Astrocyte (in vitro differentiated cells and primary cell): ENCODE data around the gene CRP. TPM values are rescaled to one million over a fixed set of nuclear protein-coding genes. Genes with fewer than 3 reads are reported as not detected.

Experiments
- DNase-seq: peaks from one replicate; pipeline ENCODE4 v3.0.0-alpha.2; 2010; ENCODE audit warnings: low read depth
- FAIRE-seq: peaks from 2 replicates; lab custom pipeline; 2011; peaks lifted over from hg19 to GRCh38; lab: Jason Lieb, UNC
- H2AFZ ChIP-seq: 2 replicates; pipeline ENCODE4 v1.6.0; 2012; ENCODE audit warnings: low read depth, low read length, inconsistent platforms
- H3K27ac ChIP-seq: 2 replicates; pipeline ENCODE4 v1.5.1; 2011; ENCODE audit warnings: low read depth, low read length, inconsistent platforms
- H3K27me3 ChIP-seq: 2 replicates; pipeline ENCODE4 v1.6.0; 2011; ENCODE audit warnings: low read length, inconsistent platforms; ENCODE audit not compliant: insufficient read depth
- H3K36me3 ChIP-seq: 2 replicates; pipeline ENCODE4 v1.5.1; 2011; ENCODE audit warnings: low read length, inconsistent platforms; ENCODE audit not compliant: insufficient read depth
- H3K4me1 ChIP-seq: 2 replicates; pipeline ENCODE4 v1.5.1; 2011; ENCODE audit warnings: low read length, inconsistent platforms; ENCODE audit not compliant: insufficient read depth
- H3K4me2 ChIP-seq: 2 replicates; pipeline ENCODE4 v1.6.0; 2012; ENCODE audit warnings: low read length, inconsistent platforms
- H3K4me3 ChIP-seq: 2 replicates; pipeline ENCODE4 v1.5.1; 2011; ENCODE audit warnings: low read depth, mild to moderate bottlenecking, low read length, inconsistent platforms; ENCODE audit not compliant: insufficient read depth
- H3K79me2 ChIP-seq: 2 replicates; pipeline ENCODE4 v1.6.0; 2012; ENCODE audit warnings: mild to moderate bottlenecking, low read length, inconsistent platforms; ENCODE audit not compliant: insufficient read depth
- H3K9ac ChIP-seq: 2 replicates; pipeline ENCODE4 v1.6.0; 2012; ENCODE audit warnings: mild to moderate bottlenecking, low read length, inconsistent platforms
- H3K9me3 ChIP-seq: 2 replicates; pipeline ENCODE4 v1.5.1; 2012; ENCODE audit warnings: low read depth, mild to moderate bottlenecking, low read length, inconsistent platforms; ENCODE audit not compliant: insufficient read depth
- H4K20me1 ChIP-seq: 2 replicates; pipeline ENCODE4 v1.6.0; 2012; ENCODE audit warnings: low read length, inconsistent platforms; ENCODE audit not compliant: insufficient read depth
- H3K27ac Mint-ChIP-seq: one replicate; pipeline ENCODE4 v1.8.0; 2021; ENCODE audit warnings: mild to moderate bottlenecking, mixed read lengths; ENCODE audit not compliant: unreplicated experiment
- H3K27me3 Mint-ChIP-seq: one replicate; pipeline ENCODE4 v1.8.0; 2021; ENCODE audit warnings: low read depth, mixed read lengths; ENCODE audit not compliant: unreplicated experiment
- H3K36me3 Mint-ChIP-seq: one replicate; pipeline ENCODE4 v1.8.0; 2021; ENCODE audit warnings: low read depth, mixed read lengths; ENCODE audit not compliant: unreplicated experiment
- H3K4me1 Mint-ChIP-seq: one replicate; pipeline ENCODE4 v1.8.0; 2021; ENCODE audit warnings: low read depth, mixed read lengths; ENCODE audit not compliant: unreplicated experiment
- H3K4me3 Mint-ChIP-seq: one replicate; pipeline ENCODE4 v1.8.0; 2021; ENCODE audit warnings: mild to moderate bottlenecking, moderate library complexity, mixed read lengths; ENCODE audit not compliant: unreplicated experiment
- H3K9me3 Mint-ChIP-seq: one replicate; pipeline ENCODE4 v1.8.0; 2021; ENCODE audit warnings: mild to moderate bottlenecking, mixed read lengths; ENCODE audit not compliant: unreplicated experiment
- CTCF ChIP-seq: IDR thresholded peaks from 2 replicates; pipeline ENCODE4 v1.5.1; 2011; ENCODE audit warnings: low read depth, mild to moderate bottlenecking, inconsistent platforms, low read length, moderate library complexity; ENCODE audit not compliant: insufficient read depth
- EZH2 ChIP-seq: IDR thresholded peaks from 2 replicates; pipeline ENCODE4 v1.6.1; 2012; ENCODE audit warnings: mild to moderate bottlenecking, low read length, inconsistent platforms; ENCODE audit not compliant: insufficient read depth
- total RNA-seq: library from RNA; stranded (reverse); gene quantifications from 2 replicates; pipeline ENCODE4 v1.2.1, GENCODE V29; 2021

Gene CRP
- total RNA-seq, 1 donor from 2014 or later = not detected

GRCh38 chr1:159748370-159748769 is 34.0 kb upstream of the CRP start:
- Mint-ChIP-seq H3K36me3 (no peaks in the 10 kb centered on the region), H3K9me3 (no peaks in the 10 kb centered on the region), H3K4me1 (no peaks in the 10 kb centered on the region), H3K4me3 (no peak overlapping the region), H3K27ac (no peak overlapping the region), H3K27me3 (no peaks in the 10 kb centered on the region)
- H2AFZ ChIP-seq = no peak overlapping the region
- H3K79me2 ChIP-seq = no peaks in the 10 kb centered on the region
- H3K27ac ChIP-seq = no peak overlapping the region
- H3K4me3 ChIP-seq = no peak overlapping the region
- no peak overlapping the region for H3K4me2 ChIP-seq
- no peaks in the 10 kb centered on the region for H4K20me1 ChIP-seq
- H3K36me3 ChIP-seq = no peaks in the 10 kb centered on the region
- H3K27me3 ChIP-seq = no peaks in the 10 kb centered on the region
- no peaks in the 10 kb centered on the region for H3K9me3 ChIP-seq
- no peak overlapping the region for H3K9ac ChIP-seq
- no peak for TF ChIP-seq CTCF
- TF ChIP-seq EZH2 = no peak
- no peak for DNase-seq
- no peak for FAIRE-seq
- no peaks in the 10 kb centered on the region for H3K4me1 ChIP-seq

DNA sequence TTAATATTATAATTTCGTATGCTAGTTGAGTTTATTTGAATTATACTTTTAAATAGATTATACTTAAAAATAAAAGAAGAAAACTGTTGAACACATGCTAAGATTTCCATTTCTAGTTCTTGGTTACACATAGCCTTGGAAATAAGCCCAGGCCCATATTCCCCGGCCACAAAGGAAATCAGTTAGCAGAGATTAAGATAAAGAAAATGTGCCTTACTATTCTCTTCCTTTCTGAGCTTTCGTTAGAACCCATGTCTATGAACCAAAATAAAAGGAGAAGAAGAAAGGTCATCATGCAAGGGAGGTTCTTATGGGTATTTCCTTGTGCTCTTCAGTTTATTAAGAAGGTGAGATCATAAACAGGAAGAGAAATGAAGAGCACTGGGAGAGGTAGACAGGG is 32.3 kb upstream of the CRP start:
- TF ChIP-seq CTCF = no peak
- TF ChIP-seq EZH2 = no peak
- Histone ChIP-seq H3K36me3 (no peaks in the 10 kb centered on the region), H3K27me3 (no peaks in the 10 kb centered on the region), H3K9ac (no peak overlapping the region), H3K9me3 (no peaks in the 10 kb centered on the region), H3K4me2 (no peak overlapping the region), H3K27ac (no peak overlapping the region), H3K4me1 (no peaks in the 10 kb centered on the region), H3K79me2 (no peaks in the 10 kb centered on the region), H4K20me1 (no peaks in the 10 kb centered on the region), H3K4me3 (no peak overlapping the region), H2AFZ (no peak overlapping the region)
- Mint-ChIP-seq H3K36me3 (no peaks in the 10 kb centered on the region), H3K4me3 (no peak overlapping the region), H3K9me3 (peaks cover 2% of the 10 kb centered on the region), H3K4me1 (no peaks in the 10 kb centered on the region), H3K27ac (no peak overlapping the region), H3K27me3 (no peaks in the 10 kb centered on the region)
- DNase-seq (no peak), FAIRE-seq (no peak)

GRCh38 chr1:159743651-159744410 is 29.4 kb upstream of the CRP start:
- TF ChIP-seq EZH2 (no peak), CTCF (no peak)

More at GRCh38 chr1:159743651-159744410, 29.4 kb upstream of the CRP start:
- H3K4me2 ChIP-seq = no peak overlapping the region
- DNase-seq (no peak), FAIRE-seq (no peak)
- H3K27ac Mint-ChIP-seq = no peak overlapping the region
- no peak overlapping the region for H2AFZ ChIP-seq
- H3K9me3 ChIP-seq = no peaks in the 10 kb centered on the region
- H4K20me1 ChIP-seq = no peaks in the 10 kb centered on the region
- H3K4me3 Mint-ChIP-seq = no peak overlapping the region
- peaks cover 2% of the 10 kb centered on the region for H3K9me3 Mint-ChIP-seq
- H3K27ac ChIP-seq = no peak overlapping the region
- H3K4me1 Mint-ChIP-seq = no peaks in the 10 kb centered on the region
- no peaks in the 10 kb centered on the region for H3K27me3 ChIP-seq
- H3K4me3 ChIP-seq = no peak overlapping the region
- H3K79me2 ChIP-seq = no peaks in the 10 kb centered on the region
- no peak overlapping the region for H3K9ac ChIP-seq
- H3K36me3 Mint-ChIP-seq = no peaks in the 10 kb centered on the region
- no peaks in the 10 kb centered on the region for H3K4me1 ChIP-seq
- H3K36me3 ChIP-seq = no peaks in the 10 kb centered on the region
- H3K27me3 Mint-ChIP-seq = no peaks in the 10 kb centered on the region
